Keratinocyte (primary cell): ENCODE measurements around the gene LAMB1. TPM values are rescaled to one million over a fixed set of nuclear protein-coding genes. Genes with fewer than 3 reads are reported as not detected.

Experiments used
- DNase-seq: peaks from one replicate; pipeline ENCODE4 v3.0.0-alpha.2; 2011; ENCODE audit warnings: low read depth, missing footprints, low spot score
- FAIRE-seq: peaks from 2 replicates; lab custom pipeline; 2011; peaks lifted over from hg19 to GRCh38; lab: Jason Lieb, UNC
- H2AFZ ChIP-seq: 2 replicates; pipeline ENCODE4 v1.6.0; 2012; ENCODE audit warnings: low read length, control low read depth, inconsistent platforms; ENCODE audit not compliant: control insufficient read depth
- H3K27ac ChIP-seq: 2 replicates; pipeline ENCODE4 v1.5.1; 2011; ENCODE audit warnings: low read length; ENCODE audit not compliant: control insufficient read depth, insufficient read depth
- H3K27me3 ChIP-seq: 3 replicates; pipeline ENCODE4 v1.6.0; 2011; ENCODE audit warnings: low read length; ENCODE audit not compliant: control insufficient read depth, insufficient read depth; ENCODE audit errors: extremely low read depth
- H3K36me3 ChIP-seq, 2 experiments: 2 replicates in 1 of 2; 3 replicates in 1 of 2; pipeline ENCODE4 v1.5.1; 2011; ENCODE audit warnings: low read length in 2 of 2, mild to moderate bottlenecking in 1 of 2; ENCODE audit not compliant: control insufficient read depth in 2 of 2, insufficient read depth in 2 of 2; ENCODE audit errors: extremely low read depth in 1 of 2
- H3K4me1 ChIP-seq: 3 replicates; pipeline ENCODE4 v1.5.1; 2011; ENCODE audit warnings: low read length; ENCODE audit not compliant: control insufficient read depth, insufficient read depth; ENCODE audit errors: extremely low read depth
- H3K4me2 ChIP-seq: 3 replicates; pipeline ENCODE4 v1.6.0; 2011; ENCODE audit warnings: low read depth, low read length; ENCODE audit not compliant: control insufficient read depth, insufficient read depth; ENCODE audit errors: extremely low read depth
- H3K4me3 ChIP-seq, 3 experiments: fragments of 200-600 bp in 1 of 3; sonication (generic) in 1 of 3; 2 replicates in 2 of 3; 3 replicates in 1 of 3; pipeline ENCODE4 v1.5.1; 2011 to 2016; ENCODE audit warnings: low read length in 3 of 3, mild to moderate bottlenecking in 3 of 3, control low read depth in 2 of 3, inconsistent platforms in 1 of 3, low read depth in 1 of 3, mixed read lengths in 1 of 3, mixed run types in 1 of 3, moderate library complexity in 1 of 3; ENCODE audit not compliant: control insufficient read depth in 2 of 3, insufficient read depth in 2 of 3; ENCODE audit errors: extremely low read depth in 1 of 3
- H3K79me2 ChIP-seq: 2 replicates; pipeline ENCODE4 v1.6.0; 2012; ENCODE audit warnings: low read length; ENCODE audit not compliant: control insufficient read depth, insufficient read depth
- H3K9ac ChIP-seq: 3 replicates; pipeline ENCODE4 v1.6.0; 2011; ENCODE audit warnings: low read length; ENCODE audit not compliant: control insufficient read depth, insufficient read depth; ENCODE audit errors: extremely low read depth
- H3K9me1 ChIP-seq: 3 replicates; pipeline ENCODE4 v1.6.0; 2011; ENCODE audit warnings: low read length; ENCODE audit not compliant: control insufficient read depth, insufficient read depth; ENCODE audit errors: extremely low read depth
- H3K9me3 ChIP-seq: 2 replicates; pipeline ENCODE4 v1.5.1; 2012; ENCODE audit warnings: low read depth, low read length; ENCODE audit not compliant: control insufficient read depth
- H4K20me1 ChIP-seq: 3 replicates; pipeline ENCODE4 v1.6.0; 2011; ENCODE audit warnings: low read length; ENCODE audit not compliant: control insufficient read depth, insufficient read depth; ENCODE audit errors: extremely low read depth
- EZH2 ChIP-seq: IDR thresholded peaks from one replicate; pipeline ENCODE4 v1.6.1; 2012; ENCODE audit warnings: inconsistent platforms, mild to moderate bottlenecking, low read length, moderate library complexity
- dilution Hi-C: fragments of 300-500 bp; cut with MboI; formaldehyde crosslinking; loops from one replicate; pipeline ENCODE4 v1.7.0; 2020; ENCODE audit warnings: low sequenced_read_pairs; ENCODE audit not compliant: extremely low pct_ligation_motif_present
- polyA plus RNA-seq, 5 experiments: library from polyadenylated mRNA; depleted of rRNA in 3 of 5; stranded (reverse) in 3 of 5; stranded (forward) in 1 of 5; unstranded in 1 of 5; fragments of >200 nt; gene quantifications; 1 replicate in 1 of 5; 2 replicates in 3 of 5; 3 replicates in 1 of 5; pipeline versions ENCODE4 v1.2.1 to v1.2.3, GENCODE V29; 2011 to 2012; ENCODE audit warnings: missing spikeins in 2 of 5, low read depth in 1 of 5, low replicate concordance in 1 of 5
- TF ChIP-seq, protein P1 (sequence below), 3 experiments: IDR thresholded peaks in 1 of 3; conservative IDR thresholded peaks in 1 of 3; optimal IDR thresholded peaks in 1 of 3; 2 replicates in 2 of 3; 3 replicates in 1 of 3; pipeline versions ENCODE3 to v1.5.1; 2011; ENCODE audit warnings: low read length in 3 of 3, mild to moderate bottlenecking in 3 of 3, moderate library complexity in 2 of 3, control low read depth in 1 of 3, inconsistent platforms in 1 of 3; ENCODE audit not compliant: insufficient read depth in 2 of 3; ENCODE audit errors: extremely low read depth in 1 of 3

The LAMB1 gene
- polyA plus RNA-seq, 1 donor (not counting 4 experiments of a cell fraction or from before 2014, with no cell fraction given): 97.9 TPM

- Histone ChIP-seq H3K36me3 (no peaks in the 10 kb centered on the region), H3K4me3 (no peak overlapping the region), H3K27me3 (no peaks in the 10 kb centered on the region), H3K4me1 (no peaks in the 10 kb centered on the region), H3K9me3 (no peaks in the 10 kb centered on the region), H3K79me2 (no peaks in the 10 kb centered on the region), H2AFZ (no peak overlapping the region), H3K27ac (no peak overlapping the region), H4K20me1 (no peaks in the 10 kb centered on the region), H3K9me1 (no peaks in the 10 kb centered on the region), H3K4me2 (no peak overlapping the region), H3K9ac (no peak overlapping the region)
- dilution Hi-C loops: no loop called here
- TF ChIP-seq EZH2: no peak
- TF ChIP-seq, protein P1, sequence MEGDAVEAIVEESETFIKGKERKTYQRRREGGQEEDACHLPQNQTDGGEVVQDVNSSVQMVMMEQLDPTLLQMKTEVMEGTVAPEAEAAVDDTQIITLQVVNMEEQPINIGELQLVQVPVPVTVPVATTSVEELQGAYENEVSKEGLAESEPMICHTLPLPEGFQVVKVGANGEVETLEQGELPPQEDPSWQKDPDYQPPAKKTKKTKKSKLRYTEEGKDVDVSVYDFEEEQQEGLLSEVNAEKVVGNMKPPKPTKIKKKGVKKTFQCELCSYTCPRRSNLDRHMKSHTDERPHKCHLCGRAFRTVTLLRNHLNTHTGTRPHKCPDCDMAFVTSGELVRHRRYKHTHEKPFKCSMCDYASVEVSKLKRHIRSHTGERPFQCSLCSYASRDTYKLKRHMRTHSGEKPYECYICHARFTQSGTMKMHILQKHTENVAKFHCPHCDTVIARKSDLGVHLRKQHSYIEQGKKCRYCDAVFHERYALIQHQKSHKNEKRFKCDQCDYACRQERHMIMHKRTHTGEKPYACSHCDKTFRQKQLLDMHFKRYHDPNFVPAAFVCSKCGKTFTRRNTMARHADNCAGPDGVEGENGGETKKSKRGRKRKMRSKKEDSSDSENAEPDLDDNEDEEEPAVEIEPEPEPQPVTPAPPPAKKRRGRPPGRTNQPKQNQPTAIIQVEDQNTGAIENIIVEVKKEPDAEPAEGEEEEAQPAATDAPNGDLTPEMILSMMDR (optimal IDR thresholded peaks at IDR 0.05 in 1 of 3, IDR thresholded peaks at IDR 0.05 in 1 of 3, conservative IDR thresholded peaks at IDR 0.05 in 1 of 3; ENCODE audit: extremely low read depth in 1 of 3, insufficient read depth in 2 of 3, low read length in 3 of 3): no peak
- FAIRE-seq: no peak
- no peak for DNase-seq
Measured at GRCh38 chr7:108045154-108045553, 42.2 kb upstream of the LAMB1 start.

DNA sequence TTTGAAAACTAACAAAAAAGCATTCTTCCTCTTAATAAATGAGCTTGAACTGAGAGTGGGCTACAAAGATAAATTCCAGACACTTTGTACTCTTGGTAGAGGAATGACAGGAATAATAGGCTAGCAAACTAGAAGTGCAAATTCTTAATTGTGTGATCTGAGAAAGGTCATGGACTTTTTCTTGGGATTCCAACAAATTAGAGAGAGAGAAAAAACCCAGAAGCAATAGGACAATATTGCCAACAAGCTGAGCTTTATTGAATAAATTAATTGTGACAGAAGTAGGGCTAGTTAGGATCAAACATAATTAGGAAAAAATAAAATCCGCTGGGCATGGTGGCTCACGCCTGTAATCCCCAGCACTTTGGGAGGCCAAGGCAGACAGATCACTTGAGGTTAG lies 41.4 kb upstream of the LAMB1 start:
- Histone ChIP-seq H4K20me1 (no peaks in the 10 kb centered on the region), H3K27ac (no peak overlapping the region), H3K4me2 (no peak overlapping the region), H3K9ac (no peak overlapping the region), H2AFZ (no peak overlapping the region), H3K36me3 (no peaks in the 10 kb centered on the region), H3K9me1 (no peaks in the 10 kb centered on the region), H3K4me1 (no peaks in the 10 kb centered on the region), H3K27me3 (no peaks in the 10 kb centered on the region), H3K4me3 (no peak overlapping the region), H3K79me2 (no peaks in the 10 kb centered on the region), H3K9me3 (no peaks in the 10 kb centered on the region)
- TF ChIP-seq, protein P1 (optimal IDR thresholded peaks at IDR 0.05 in 1 of 3, IDR thresholded peaks at IDR 0.05 in 1 of 3, conservative IDR thresholded peaks at IDR 0.05 in 1 of 3; ENCODE audit: extremely low read depth in 1 of 3, insufficient read depth in 2 of 3, low read length in 3 of 3): no peak
- TF ChIP-seq EZH2: no peak
- FAIRE-seq (no peak), DNase-seq (no peak)
- dilution Hi-C loops: no loop called here
